Mesenchymal stem cell (in vitro differentiated cells and primary cell): ENCODE measurements around the gene CCL28.
"Not testable (repeated sequence)": the region's sequence is repeated elsewhere in the genome, so short reads cannot be mapped to it uniquely, and the experiment has no call there.

Source experiments
- DNase-seq: peaks from one replicate; pipeline ENCODE4 v3.0.0-alpha.2; 2013
- H2AFZ ChIP-seq: one replicate; pipeline ENCODE4 v1.6.1; 2013; ENCODE audit warnings: low read depth, mild to moderate bottlenecking, control low read depth, inconsistent platforms, low read length, moderate library complexity
- H2AK5ac ChIP-seq: 2 replicates; pipeline ENCODE4 v1.6.1; 2013; ENCODE audit warnings: low read length, moderate library complexity, mild to moderate bottlenecking, inconsistent platforms; ENCODE audit not compliant: severe bottlenecking
- H2BK120ac ChIP-seq: one replicate; pipeline ENCODE4 v1.6.1; 2013; ENCODE audit warnings: low read depth, mild to moderate bottlenecking, inconsistent platforms, low read length, moderate library complexity
- H2BK12ac ChIP-seq, 2 experiments: one replicate each; pipeline ENCODE4 v1.6.1; 2013; ENCODE audit warnings: inconsistent platforms in 2 of 2, low read length in 2 of 2, mild to moderate bottlenecking in 2 of 2, moderate library complexity in 2 of 2, control low read depth in 1 of 2
- H2BK15ac ChIP-seq: one replicate; pipeline ENCODE4 v1.6.1; 2013; ENCODE audit warnings: mild to moderate bottlenecking, low read depth, inconsistent platforms; ENCODE audit not compliant: poor library complexity, severe bottlenecking
- H2BK5ac ChIP-seq: 2 replicates; pipeline ENCODE4 v1.6.1; 2013; ENCODE audit warnings: low read depth, mild to moderate bottlenecking, low read length, control low read depth, inconsistent platforms; ENCODE audit not compliant: poor library complexity, severe bottlenecking
- H3K14ac ChIP-seq, 2 experiments: one replicate each; pipeline ENCODE4 v1.6.1; 2013; ENCODE audit warnings: inconsistent platforms in 2 of 2, low read length in 2 of 2, control low read depth in 1 of 2, mild to moderate bottlenecking in 1 of 2, moderate library complexity in 1 of 2
- H3K18ac ChIP-seq, 2 experiments: one replicate each; pipeline ENCODE4 v1.6.1; 2013; ENCODE audit warnings: inconsistent platforms in 2 of 2, low read length in 2 of 2, control low read depth in 1 of 2, low read depth in 1 of 2, mild to moderate bottlenecking in 1 of 2
- H3K23ac ChIP-seq, 2 experiments: one replicate each; pipeline ENCODE4 v1.6.1; 2013; ENCODE audit warnings: inconsistent platforms in 2 of 2, low read length in 2 of 2, mild to moderate bottlenecking in 2 of 2, moderate library complexity in 2 of 2, control low read depth in 1 of 2
- H3K27ac ChIP-seq: 2 replicates; pipeline ENCODE4 v1.5.1; 2013; ENCODE audit warnings: mild to moderate bottlenecking, moderate library complexity, low read length, control low read depth, inconsistent platforms; ENCODE audit not compliant: poor library complexity, severe bottlenecking
- H3K27me3 ChIP-seq, 2 experiments: 2 replicates each; pipeline versions ENCODE4 v1.6.1 to v1.7.0; 2013; ENCODE audit warnings: low read length in 2 of 2, mild to moderate bottlenecking in 2 of 2, moderate library complexity in 2 of 2, control low read depth in 1 of 2, inconsistent platforms in 1 of 2; ENCODE audit not compliant: control insufficient read depth in 1 of 2, insufficient read depth in 1 of 2
- H3K36me3 ChIP-seq, 2 experiments: 2 replicates each; pipeline versions ENCODE4 v1.6.1 to v1.7.0; 2013; ENCODE audit warnings: low read length in 2 of 2, control low read depth in 1 of 2, inconsistent platforms in 1 of 2, low read depth in 1 of 2, mild to moderate bottlenecking in 1 of 2; ENCODE audit not compliant: insufficient read depth in 2 of 2, control insufficient read depth in 1 of 2
- H3K4ac ChIP-seq, 2 experiments: one replicate each; pipeline ENCODE4 v1.6.1; 2013; ENCODE audit warnings: inconsistent platforms in 2 of 2, low read length in 2 of 2, mild to moderate bottlenecking in 2 of 2, moderate library complexity in 2 of 2, control low read depth in 1 of 2, low read depth in 1 of 2
- H3K4me1 ChIP-seq: 2 replicates; pipeline ENCODE4 v1.6.1; 2013; ENCODE audit warnings: low read depth, low read length, control low read depth; ENCODE audit not compliant: control insufficient read depth, insufficient read depth
- H3K4me2 ChIP-seq: 2 replicates; pipeline ENCODE4 v1.6.1; 2013; ENCODE audit warnings: low read length, mild to moderate bottlenecking, inconsistent platforms; ENCODE audit not compliant: poor library complexity, severe bottlenecking
- H3K4me3 ChIP-seq, 2 experiments: 2 replicates each; pipeline versions ENCODE4 v1.5.1 to v1.7.0; 2013; ENCODE audit warnings: low read length in 2 of 2, mild to moderate bottlenecking in 2 of 2, control low read depth in 1 of 2, low read depth in 1 of 2; ENCODE audit not compliant: insufficient read depth in 1 of 2
- H3K79me1 ChIP-seq: replicated peaks from 2 replicates; pipeline ENCODE4 v1.6.1; 2013; ENCODE audit warnings: mild to moderate bottlenecking, control low read depth, low read length, inconsistent platforms; ENCODE audit not compliant: poor library complexity, severe bottlenecking
- H3K9ac ChIP-seq: 2 replicates; pipeline ENCODE4 v1.7.0; 2013; ENCODE audit warnings: mild to moderate bottlenecking, low read length, moderate library complexity
- H3K9me3 ChIP-seq: 2 replicates; pipeline ENCODE4 v1.7.0; 2013; ENCODE audit warnings: mild to moderate bottlenecking, low read length; ENCODE audit not compliant: control insufficient read depth
- H4K8ac ChIP-seq: one replicate; pipeline ENCODE4 v1.6.1; 2013; ENCODE audit warnings: inconsistent platforms, mild to moderate bottlenecking, low read length, moderate library complexity
- H4K91ac ChIP-seq: one replicate; pipeline ENCODE4 v1.6.1; 2013; ENCODE audit warnings: mild to moderate bottlenecking, low read length, inconsistent platforms
- WGBS: methylation state at CpG from one replicate; pipeline ENCODE4 v1.1.7; 2013; ENCODE audit warnings: mixed read lengths; 5-methylcytosine and 5-hydroxymethylcytosine counted together

Gene CCL28

DNA sequence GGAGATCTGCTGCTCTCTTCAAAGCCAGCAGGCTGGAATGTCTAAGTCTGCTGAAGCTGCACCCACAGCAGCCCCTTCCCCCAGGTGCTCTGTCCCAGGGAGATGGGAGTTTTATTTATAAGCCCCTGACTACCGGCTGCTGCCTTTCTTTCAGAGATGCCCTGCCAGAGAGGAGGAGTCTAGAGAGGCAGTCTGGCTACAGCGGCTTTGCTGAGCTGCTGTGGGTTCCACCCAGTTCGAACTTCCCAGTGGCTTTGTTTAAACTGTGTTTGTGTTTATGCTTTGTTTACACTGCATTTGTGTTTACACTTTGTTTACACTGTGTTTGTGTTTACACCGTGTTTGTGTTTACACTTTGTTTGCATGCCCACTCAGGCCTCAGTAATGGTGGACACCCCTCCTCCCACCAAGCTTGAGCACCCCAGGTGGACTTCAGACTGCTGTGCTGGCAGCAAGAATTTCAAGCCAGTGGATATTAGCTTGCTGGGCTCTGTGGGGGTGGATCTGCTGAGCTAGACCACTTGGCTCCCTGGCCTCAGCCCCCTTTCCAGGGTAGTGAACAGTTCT lies 45.4 kb downstream of the CCL28 start:
- H3K23ac ChIP-seq, H2BK5ac ChIP-seq, H3K4me2 ChIP-seq, H3K4ac ChIP-seq, H3K27me3 ChIP-seq, H3K9me3 ChIP-seq, H2AK5ac ChIP-seq, H4K8ac ChIP-seq, H2BK12ac ChIP-seq, H2AFZ ChIP-seq, H3K4me3 ChIP-seq, H3K14ac ChIP-seq, H2BK15ac ChIP-seq, H3K18ac ChIP-seq, H4K91ac ChIP-seq, H2BK120ac ChIP-seq, H3K9ac ChIP-seq, H3K27ac ChIP-seq, H3K4me1 ChIP-seq, H3K79me1 ChIP-seq, H3K36me3 ChIP-seq, DNase-seq: not testable (repeated sequence)
- WGBS, result 72% methylated on average over 4 of the region's 4 CpGs

- H3K23ac ChIP-seq, DNase-seq, H2BK15ac ChIP-seq, H3K18ac ChIP-seq, H4K91ac ChIP-seq, H3K9ac ChIP-seq, H2AFZ ChIP-seq, H3K9me3 ChIP-seq, H3K4ac ChIP-seq, H3K4me2 ChIP-seq, H3K36me3 ChIP-seq, H3K4me1 ChIP-seq, H3K79me1 ChIP-seq, H2BK5ac ChIP-seq, H2BK12ac ChIP-seq, H3K4me3 ChIP-seq, H3K27ac ChIP-seq, H3K14ac ChIP-seq, H2AK5ac ChIP-seq, H2BK120ac ChIP-seq, H3K27me3 ChIP-seq, H4K8ac ChIP-seq: not testable (repeated sequence)
- 70% methylated on average over 2 of the region's 2 CpGs for WGBS
These were observed 47.0 kb downstream of the CCL28 start for GRCh38 chr5:43365155-43365554.

DNA sequence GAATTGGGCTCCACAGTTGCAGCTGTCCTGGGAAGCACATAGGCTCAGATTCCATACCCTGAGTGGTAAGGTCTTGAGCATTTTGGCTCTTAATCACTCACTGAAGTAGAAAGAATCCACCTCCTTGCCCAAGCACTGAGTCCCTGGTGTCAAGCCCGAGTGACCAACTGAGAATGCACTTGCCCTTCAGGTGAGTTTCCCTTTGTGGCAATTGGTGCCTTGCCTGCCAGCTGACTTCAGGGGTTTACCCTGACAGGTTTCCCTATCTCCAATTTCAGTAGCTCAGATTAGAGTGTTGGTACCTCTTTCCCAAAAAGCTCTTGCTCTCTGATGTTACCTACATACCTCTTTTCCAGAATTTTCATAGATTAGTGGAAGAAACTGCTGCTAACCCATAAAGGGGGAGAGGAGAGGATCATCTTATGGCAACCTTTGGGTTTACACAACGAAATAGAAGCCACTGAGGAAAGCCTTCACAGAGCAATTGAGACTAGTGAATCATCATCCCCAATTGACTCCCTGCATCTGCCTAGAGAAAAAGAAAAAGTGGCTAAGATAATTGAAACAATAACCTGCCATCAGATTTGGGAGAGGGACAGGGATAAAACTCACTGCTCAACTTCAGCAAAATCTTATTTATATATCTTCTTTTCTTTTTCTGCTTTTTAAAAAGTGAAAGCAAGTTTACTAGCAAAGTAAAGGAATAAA lies 48.6 kb downstream of the CCL28 start:
- Histone ChIP-seq H3K4me2 (no peak overlapping the region), H2BK120ac (no peak overlapping the region), H2BK5ac (no peak overlapping the region), H3K36me3 (no peaks in the 10 kb centered on the region), H3K4ac (no peak overlapping the region), H3K4me3 (no peak overlapping the region), H2AFZ (no peak overlapping the region), H3K79me1 (no peaks in the 10 kb centered on the region), H3K9me3 (peaks cover 9% of the 10 kb centered on the region), H4K91ac (no peak overlapping the region), H4K8ac (no peak overlapping the region), H2AK5ac (no peak overlapping the region), H3K23ac (no peak overlapping the region), H3K9ac (no peak overlapping the region), H3K18ac (no peak overlapping the region), H3K27me3 (peaks cover 4 to 6% of the 10 kb centered on the region in 2 experiments), H3K4me1 (no peaks in the 10 kb centered on the region), H3K27ac (no peak overlapping the region), H2BK15ac (no peak overlapping the region), H2BK12ac (no peak overlapping the region), H3K14ac (no peak overlapping the region)
- 26% methylated on average over 2 of the region's 2 CpGs for WGBS
- peak; percentile 18 for DNase-seq

DNA sequence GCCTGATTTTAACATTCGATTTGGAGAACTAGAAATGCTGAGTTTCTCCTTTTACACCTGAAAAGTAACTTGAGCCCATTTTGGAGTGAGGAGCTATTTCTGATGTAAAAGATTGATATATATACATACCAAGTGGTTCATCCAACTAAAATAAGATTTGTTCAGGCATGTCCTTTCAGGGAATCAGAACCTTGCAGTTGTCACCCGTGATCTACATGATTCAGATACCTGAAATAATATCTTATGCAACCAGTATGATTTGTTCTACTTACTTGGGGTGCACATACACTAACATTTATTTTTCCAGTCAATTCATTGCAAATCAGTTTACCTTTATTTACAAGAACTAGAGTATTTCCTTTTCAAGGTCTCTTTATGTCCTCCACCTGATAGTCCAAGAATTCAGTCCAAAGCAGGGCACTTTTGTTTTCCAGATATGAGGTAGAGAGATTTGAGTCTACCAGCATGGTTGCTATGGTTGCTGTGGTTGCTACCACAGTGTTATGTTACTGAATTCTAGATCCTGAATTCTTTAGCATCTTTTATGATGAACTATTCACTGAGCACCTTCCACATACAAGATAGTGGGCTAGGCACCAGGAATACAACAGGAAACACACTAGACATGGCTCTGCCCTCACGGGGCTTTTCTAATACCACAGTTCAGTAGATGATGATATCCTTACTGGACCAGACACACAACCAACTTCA lies 49.3 kb downstream of the CCL28 start:
- no peak overlapping the region for H2AK5ac ChIP-seq
- H3K23ac ChIP-seq, result no peak overlapping the region
- H3K27me3 ChIP-seq, result peaks cover 4 to 6% of the 10 kb centered on the region in 2 experiments
- no peak overlapping the region for H3K4me3 ChIP-seq
- no peaks in the 10 kb centered on the region for H3K79me1 ChIP-seq
- no peak overlapping the region for H2AFZ ChIP-seq
- H2BK12ac ChIP-seq, result no peak overlapping the region
- peaks cover 9% of the 10 kb centered on the region for H3K9me3 ChIP-seq
- no peak overlapping the region for H3K4ac ChIP-seq
- no peak overlapping the region for H3K14ac ChIP-seq
- H3K9ac ChIP-seq, result no peak overlapping the region
- no peak overlapping the region for H3K4me2 ChIP-seq
- H2BK5ac ChIP-seq, result no peak overlapping the region
- no peak overlapping the region for H3K18ac ChIP-seq
- 79% methylated on average over 2 of the region's 3 CpGs for WGBS
- H2BK120ac ChIP-seq, result no peak overlapping the region
- H3K36me3 ChIP-seq, result no peaks in the 10 kb centered on the region
- no peak overlapping the region for H4K91ac ChIP-seq
- no peak for DNase-seq
- H3K4me1 ChIP-seq, result no peaks in the 10 kb centered on the region
- H4K8ac ChIP-seq, result no peak overlapping the region
- no peak overlapping the region for H3K27ac ChIP-seq
- no peak overlapping the region for H2BK15ac ChIP-seq
